Measurements from ENCODE around the gene LILRB3.
A peak's percentile ranks its signal among the peaks of the same experiment; 100 is the strongest.
"Not testable (repeated sequence)": the region's sequence is repeated elsewhere in the genome, so short reads cannot be mapped to it uniquely, and the experiment has no call there.

LILRB3 gene

GRCh38 chr19:54189145-54189734 lies 33.6 kb downstream of the LILRB3 start, which contains the start of gene MBOAT7:
Gene MBOAT7 (minus strand): TSS chr19:54189580. CDS start chr19:54188508, 1,072 bp downstream.
- no peak for DNase-seq

- DNase-seq, result no peak
These were observed 34.5 kb downstream of the LILRB3 start for GRCh38 chr19:54188215-54188871.

DNA sequence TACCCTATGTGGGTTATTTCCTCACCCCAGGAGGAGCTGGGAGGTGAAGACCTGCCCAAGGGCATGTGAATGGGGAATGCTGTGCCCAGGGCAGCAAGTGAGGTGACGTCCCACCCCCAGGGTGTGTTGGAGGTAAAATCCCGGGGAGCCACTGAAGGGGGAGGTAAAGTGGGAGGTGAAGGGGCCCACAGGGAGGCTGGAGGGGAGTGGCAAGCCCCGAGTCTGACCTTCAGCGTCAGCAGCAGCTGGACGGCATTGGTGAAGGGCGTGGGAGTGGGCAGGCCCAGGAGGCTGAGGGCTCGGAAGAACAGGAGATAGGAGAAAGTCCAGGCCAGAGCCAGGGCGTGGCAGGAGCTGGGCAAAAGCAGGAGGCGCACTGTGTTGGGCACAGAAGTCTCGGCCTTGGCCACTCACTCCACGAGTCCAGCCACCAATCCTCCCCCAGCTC lies 35.8 kb downstream of the LILRB3 start:
- DNase-seq, result no peak

- DNase-seq, result no peak
These were observed 36.5 kb downstream of the LILRB3 start for GRCh38 chr19:54186351-54186750.

DNA sequence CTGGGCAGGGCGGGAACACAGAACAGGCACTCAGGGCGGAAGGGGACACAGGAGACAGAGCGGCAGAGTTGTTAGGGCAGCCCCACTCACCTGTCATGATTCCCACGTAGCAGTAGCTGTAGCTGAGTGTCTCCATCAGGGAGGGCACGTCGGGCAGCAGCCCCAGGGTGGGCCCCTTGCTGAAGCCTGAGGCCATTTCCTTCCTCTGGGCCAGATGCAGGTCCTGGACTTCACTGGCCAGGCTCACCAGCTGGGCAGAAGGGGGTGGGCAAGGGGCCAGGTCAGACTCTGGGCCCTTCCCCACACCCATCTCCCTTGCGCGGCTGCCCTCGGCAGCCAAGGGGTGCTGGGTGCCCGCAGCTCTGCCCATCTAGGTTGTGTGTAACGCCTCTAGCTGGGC lies 39.4 kb downstream of the LILRB3 start:
- no peak for DNase-seq

DNA sequence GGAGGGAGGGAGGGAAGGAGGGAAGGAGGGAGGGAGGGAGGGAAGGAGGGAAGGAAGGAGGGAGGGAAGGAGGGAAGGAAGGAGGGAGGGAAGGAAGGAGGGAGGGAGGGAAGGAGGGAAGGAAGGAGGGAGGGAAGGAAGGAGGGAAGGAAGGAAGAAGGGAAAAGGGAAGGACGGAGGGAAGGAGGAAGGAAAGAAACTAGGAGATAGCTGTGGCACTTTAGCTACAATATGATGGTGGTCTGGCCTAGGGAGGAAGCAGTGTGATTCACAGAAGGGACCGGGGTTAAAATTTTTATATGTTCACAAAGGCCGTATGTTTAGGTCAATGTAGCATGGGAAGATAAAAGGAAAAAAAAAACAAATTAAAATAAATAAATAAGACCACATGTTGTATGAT lies 40.9 kb downstream of the LILRB3 start:
- not testable (repeated sequence) for DNase-seq

GRCh38 chr19:54180691-54181091 lies 42.1 kb downstream of the LILRB3 start:
- no peak for DNase-seq

GRCh38 chr19:54179921-54180461 lies 42.8 kb downstream of the LILRB3 start:
- no peak for DNase-seq

DNA sequence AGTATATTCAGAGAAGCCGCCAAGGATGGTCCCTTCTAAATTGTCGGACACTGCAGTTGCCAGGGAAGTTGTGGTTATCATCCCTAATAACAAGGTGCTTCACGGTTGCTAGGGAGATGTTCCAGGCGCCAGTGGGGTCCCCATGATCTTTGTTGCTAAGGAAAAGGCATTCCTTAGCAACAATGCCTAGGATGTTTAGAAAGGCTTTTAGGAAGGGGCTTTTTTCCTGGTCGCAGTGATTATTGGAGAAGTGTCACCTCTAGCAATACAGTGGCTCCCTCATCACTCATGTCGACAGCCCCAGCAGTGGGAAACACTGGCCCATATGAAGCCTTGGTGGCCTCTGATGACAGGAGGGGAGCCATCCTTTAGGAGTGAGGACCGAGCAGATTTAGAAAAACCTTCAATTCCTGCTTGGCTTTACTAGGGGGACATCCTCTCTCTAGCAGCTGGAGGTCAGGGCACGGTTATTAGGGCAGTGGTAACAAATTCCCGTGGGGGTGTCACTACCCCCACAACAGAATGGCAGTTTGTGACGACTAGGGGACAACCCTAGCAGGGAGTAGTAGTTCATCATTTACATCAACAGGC lies 43.5 kb downstream of the LILRB3 start:
- no peak for DNase-seq

- DNase-seq, result no peak
These were observed 44.1 kb downstream of the LILRB3 start for GRCh38 chr19:54178581-54179261.

GRCh38 chr19:54173951-54174834 lies 48.6 kb downstream of the LILRB3 start:
- DNase-seq, result no peak

- no peak for DNase-seq
These were observed 49.5 kb downstream of the LILRB3 start for GRCh38 chr19:54173359-54173699.

DNA sequence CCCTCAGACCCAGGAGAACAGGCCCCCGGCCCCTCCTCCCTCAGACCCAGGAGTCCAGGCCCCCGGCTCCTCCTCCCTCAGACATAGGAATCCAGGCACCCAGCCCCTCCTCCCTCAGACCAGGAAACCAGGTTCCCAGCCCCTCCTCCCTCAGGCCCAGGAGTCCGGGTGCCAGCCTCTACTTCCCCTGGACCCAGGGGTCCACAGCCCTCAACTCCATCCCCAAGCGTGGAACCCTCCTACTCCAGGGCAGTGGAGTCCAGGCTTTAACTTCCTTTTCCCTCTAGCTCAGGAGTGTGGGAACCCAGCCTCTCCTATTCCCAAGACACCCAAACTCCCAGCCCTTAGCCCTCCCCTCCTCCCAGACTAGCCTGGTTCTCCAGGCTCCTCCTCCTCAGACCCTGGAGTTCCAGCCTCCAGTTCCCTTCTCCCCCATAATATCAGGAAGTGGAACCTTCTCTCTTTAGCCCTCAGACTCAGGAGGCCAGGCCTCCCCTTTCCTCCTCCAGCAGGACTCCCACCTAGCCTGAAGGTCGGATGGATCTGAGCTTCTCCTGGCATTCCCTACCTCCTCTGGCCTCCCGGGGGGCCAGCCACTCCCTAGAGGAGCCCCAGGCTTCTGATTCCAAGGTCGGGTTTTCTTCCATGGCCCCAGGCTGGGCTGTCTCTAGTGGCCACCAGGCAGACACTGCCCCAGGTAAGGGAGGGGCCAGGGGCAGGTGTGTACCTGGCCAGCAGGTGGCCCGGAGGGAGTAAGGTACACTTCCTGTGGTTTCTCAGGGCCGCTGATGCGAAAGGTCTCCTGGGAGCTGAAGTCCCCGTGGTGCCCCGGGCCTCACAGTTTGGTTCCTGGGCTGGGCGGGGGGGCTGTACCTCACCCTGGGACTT lies 50.1 kb downstream of the LILRB3 start, which contains the start of gene TMC4:
TSS of gene TMC4 (minus strand) at position 690 of the 888 bp plus-strand sequence. CDS start at position 647, 43 bp downstream.
- peak; percentile 73 for DNase-seq

- DNase-seq, result not testable (repeated sequence)
These were observed 50.9 kb downstream of the LILRB3 start for GRCh38 chr19:54171736-54172431.

DNA sequence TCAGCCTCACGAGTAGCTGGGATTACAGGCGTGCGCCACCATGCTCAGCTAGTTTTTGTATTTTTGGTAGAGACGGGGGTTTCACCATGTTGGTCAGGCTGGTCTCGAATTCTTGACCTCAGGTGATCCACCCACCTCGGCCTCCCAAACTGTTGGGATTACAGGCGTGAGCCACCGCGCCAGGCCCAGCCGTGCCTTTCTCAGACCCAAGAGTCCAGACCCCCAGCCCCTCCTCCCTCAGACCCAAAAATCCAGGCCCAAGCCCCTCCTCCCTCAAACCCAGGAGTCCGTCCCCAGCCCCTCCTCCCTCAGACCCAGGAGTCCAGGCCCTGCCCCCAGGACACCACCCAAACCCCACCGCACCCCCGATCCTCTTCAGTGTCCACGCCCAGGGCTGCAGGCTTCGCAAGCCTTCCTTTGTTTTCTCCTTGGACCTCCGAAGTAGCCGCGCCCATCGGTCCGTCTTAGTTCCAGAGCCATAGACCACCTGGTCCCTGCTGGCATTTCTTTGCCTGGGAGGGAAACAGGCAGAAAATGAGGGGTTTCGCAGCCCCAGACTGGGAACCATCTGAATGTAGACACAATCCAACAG lies 53.6 kb downstream of the LILRB3 start:
- no peak for DNase-seq

DNA sequence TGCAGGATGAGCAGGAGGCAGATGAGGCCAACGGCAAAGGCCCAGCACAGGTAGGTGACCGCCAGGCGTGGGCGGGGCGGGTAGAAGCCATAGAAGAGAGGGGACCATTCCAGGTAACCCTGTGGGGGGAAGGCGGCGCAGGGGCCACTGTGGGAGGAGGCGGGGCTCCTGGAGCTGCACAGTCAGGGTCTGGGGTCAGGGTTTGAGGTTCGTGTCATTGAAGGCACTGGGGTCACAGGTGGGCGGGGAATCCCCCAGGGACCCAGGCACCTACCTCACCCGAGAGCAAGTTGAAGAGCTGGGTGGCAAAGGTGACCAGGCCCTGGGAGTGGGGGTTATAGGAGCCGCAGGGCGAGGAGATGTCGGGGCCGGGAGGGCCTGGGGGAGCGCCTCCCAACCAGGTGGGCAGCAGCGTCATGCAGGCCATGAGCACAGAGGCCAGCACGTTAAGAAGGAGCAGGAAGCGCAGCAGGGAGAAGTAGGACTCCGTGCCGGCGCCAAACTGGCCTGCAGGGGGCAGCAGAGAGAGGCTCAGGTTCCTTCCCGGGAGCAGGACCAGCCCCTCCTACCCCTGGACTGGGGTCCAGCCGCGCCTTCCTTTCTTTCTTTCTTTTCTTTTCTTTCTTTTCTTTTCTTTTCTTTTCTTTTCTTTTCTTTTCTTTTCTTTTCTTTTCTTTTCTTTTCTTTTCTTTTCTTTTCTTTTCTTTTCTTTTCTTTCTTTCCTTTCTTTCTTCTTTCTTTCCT lies 54.5 kb downstream of the LILRB3 start:
- DNase-seq, result peak; percentile 72
